ENCODE data around the gene BATF2. TPM values are rescaled to one million over a fixed set of nuclear protein-coding genes. Genes with fewer than 3 reads are reported as not detected.

BATF2 gene
- total and polyA plus RNA-seq, 10 of the 15 experiments (the other 5 are each of a cell fraction or from before 2014, with no cell fraction given): 0.18 to 1.1 (median 0.38) TPM; not detected in 1

GRCh38 chr11:65040847-65041622 is 44.3 kb upstream of the BATF2 start, which contains the start of gene SAC3D1 (continued):
- TF ChIP-seq, protein P1, sequence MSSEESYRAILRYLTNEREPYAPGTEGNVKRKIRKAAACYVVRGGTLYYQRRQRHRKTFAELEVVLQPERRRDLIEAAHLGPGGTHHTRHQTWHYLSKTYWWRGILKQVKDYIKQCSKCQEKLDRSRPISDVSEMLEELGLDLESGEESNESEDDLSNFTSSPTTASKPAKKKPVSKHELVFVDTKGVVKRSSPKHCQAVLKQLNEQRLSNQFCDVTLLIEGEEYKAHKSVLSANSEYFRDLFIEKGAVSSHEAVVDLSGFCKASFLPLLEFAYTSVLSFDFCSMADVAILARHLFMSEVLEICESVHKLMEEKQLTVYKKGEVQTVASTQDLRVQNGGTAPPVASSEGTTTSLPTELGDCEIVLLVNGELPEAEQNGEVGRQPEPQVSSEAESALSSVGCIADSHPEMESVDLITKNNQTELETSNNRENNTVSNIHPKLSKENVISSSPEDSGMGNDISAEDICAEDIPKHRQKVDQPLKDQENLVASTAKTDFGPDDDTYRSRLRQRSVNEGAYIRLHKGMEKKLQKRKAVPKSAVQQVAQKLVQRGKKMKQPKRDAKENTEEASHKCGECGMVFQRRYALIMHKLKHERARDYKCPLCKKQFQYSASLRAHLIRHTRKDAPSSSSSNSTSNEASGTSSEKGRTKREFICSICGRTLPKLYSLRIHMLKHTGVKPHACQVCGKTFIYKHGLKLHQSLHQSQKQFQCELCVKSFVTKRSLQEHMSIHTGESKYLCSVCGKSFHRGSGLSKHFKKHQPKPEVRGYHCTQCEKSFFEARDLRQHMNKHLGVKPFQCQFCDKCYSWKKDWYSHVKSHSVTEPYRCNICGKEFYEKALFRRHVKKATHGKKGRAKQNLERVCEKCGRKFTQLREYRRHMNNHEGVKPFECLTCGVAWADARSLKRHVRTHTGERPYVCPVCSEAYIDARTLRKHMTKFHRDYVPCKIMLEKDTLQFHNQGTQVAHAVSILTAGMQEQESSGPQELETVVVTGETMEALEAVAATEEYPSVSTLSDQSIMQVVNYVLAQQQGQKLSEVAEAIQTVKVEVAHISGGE (CRISPR knock-in tag; IDR thresholded peaks at IDR 0.05): no peak
- TF ChIP-seq RFX5 (IDR thresholded peaks at IDR 0.05; ENCODE audit: low read depth, low read length) (no peak), SRF (IDR thresholded peaks at IDR 0.05; ENCODE audit: low read depth in 2 of 2, low read length in 2 of 2) (no peak), CREM (IDR thresholded peaks at IDR 0.05; ENCODE audit: low read depth) (no peak; the same call in 1 of the 2 replicates), ELK1 (IDR thresholded peaks at IDR 0.05; ENCODE audit: low read depth, low read length) (no peak), SMC3 (IDR thresholded peaks at IDR 0.05; ENCODE audit: borderline replicate concordance, low read length) (no peak), CBX3 (IDR thresholded peaks at IDR 0.05; ENCODE audit: borderline replicate concordance, low read depth) (no peak), POLR2AphosphoS2 (IDR thresholded peaks at IDR 0.05; ENCODE audit: low read depth, low read length) (0 out of 2 replicates have a peak, but pooled peaks have one; percentile 43), HDAC2 (IDR thresholded peaks at IDR 0.05) (no peak), POLR2A (IDR thresholded peaks at IDR 0.05; ENCODE audit: low read depth, low read length) (peak; percentile 71), TAF1 (IDR thresholded peaks at IDR 0.05; ENCODE audit: borderline replicate concordance, low read depth, low read length) (no peak), RCOR1 (conservative IDR thresholded peaks at IDR 0.05; ENCODE audit: low read depth, low read length) (0 out of 2 replicates have a peak, but pooled peaks have one; percentile 65), IRF4 (IDR thresholded peaks at IDR 0.05; ENCODE audit: low read depth, low read length) (no peak), TARDBP (IDR thresholded peaks at IDR 0.05; ENCODE audit: borderline replicate concordance) (no peak)
- TF ChIP-seq, protein P2, sequence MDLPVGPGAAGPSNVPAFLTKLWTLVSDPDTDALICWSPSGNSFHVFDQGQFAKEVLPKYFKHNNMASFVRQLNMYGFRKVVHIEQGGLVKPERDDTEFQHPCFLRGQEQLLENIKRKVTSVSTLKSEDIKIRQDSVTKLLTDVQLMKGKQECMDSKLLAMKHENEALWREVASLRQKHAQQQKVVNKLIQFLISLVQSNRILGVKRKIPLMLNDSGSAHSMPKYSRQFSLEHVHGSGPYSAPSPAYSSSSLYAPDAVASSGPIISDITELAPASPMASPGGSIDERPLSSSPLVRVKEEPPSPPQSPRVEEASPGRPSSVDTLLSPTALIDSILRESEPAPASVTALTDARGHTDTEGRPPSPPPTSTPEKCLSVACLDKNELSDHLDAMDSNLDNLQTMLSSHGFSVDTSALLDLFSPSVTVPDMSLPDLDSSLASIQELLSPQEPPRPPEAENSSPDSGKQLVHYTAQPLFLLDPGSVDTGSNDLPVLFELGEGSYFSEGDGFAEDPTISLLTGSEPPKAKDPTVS (IDR thresholded peaks at IDR 0.05; ENCODE audit: low read depth, low read length): no peak
- TF ChIP-seq, protein P3, sequence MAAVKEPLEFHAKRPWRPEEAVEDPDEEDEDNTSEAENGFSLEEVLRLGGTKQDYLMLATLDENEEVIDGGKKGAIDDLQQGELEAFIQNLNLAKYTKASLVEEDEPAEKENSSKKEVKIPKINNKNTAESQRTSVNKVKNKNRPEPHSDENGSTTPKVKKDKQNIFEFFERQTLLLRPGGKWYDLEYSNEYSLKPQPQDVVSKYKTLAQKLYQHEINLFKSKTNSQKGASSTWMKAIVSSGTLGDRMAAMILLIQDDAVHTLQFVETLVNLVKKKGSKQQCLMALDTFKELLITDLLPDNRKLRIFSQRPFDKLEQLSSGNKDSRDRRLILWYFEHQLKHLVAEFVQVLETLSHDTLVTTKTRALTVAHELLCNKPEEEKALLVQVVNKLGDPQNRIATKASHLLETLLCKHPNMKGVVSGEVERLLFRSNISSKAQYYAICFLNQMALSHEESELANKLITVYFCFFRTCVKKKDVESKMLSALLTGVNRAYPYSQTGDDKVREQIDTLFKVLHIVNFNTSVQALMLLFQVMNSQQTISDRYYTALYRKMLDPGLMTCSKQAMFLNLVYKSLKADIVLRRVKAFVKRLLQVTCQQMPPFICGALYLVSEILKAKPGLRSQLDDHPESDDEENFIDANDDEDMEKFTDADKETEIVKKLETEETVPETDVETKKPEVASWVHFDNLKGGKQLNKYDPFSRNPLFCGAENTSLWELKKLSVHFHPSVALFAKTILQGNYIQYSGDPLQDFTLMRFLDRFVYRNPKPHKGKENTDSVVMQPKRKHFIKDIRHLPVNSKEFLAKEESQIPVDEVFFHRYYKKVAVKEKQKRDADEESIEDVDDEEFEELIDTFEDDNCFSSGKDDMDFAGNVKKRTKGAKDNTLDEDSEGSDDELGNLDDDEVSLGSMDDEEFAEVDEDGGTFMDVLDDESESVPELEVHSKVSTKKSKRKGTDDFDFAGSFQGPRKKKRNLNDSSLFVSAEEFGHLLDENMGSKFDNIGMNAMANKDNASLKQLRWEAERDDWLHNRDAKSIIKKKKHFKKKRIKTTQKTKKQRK (IDR thresholded peaks at IDR 0.05; ENCODE audit: low read depth, low read length): no peak
- TF ChIP-seq, protein P4, sequence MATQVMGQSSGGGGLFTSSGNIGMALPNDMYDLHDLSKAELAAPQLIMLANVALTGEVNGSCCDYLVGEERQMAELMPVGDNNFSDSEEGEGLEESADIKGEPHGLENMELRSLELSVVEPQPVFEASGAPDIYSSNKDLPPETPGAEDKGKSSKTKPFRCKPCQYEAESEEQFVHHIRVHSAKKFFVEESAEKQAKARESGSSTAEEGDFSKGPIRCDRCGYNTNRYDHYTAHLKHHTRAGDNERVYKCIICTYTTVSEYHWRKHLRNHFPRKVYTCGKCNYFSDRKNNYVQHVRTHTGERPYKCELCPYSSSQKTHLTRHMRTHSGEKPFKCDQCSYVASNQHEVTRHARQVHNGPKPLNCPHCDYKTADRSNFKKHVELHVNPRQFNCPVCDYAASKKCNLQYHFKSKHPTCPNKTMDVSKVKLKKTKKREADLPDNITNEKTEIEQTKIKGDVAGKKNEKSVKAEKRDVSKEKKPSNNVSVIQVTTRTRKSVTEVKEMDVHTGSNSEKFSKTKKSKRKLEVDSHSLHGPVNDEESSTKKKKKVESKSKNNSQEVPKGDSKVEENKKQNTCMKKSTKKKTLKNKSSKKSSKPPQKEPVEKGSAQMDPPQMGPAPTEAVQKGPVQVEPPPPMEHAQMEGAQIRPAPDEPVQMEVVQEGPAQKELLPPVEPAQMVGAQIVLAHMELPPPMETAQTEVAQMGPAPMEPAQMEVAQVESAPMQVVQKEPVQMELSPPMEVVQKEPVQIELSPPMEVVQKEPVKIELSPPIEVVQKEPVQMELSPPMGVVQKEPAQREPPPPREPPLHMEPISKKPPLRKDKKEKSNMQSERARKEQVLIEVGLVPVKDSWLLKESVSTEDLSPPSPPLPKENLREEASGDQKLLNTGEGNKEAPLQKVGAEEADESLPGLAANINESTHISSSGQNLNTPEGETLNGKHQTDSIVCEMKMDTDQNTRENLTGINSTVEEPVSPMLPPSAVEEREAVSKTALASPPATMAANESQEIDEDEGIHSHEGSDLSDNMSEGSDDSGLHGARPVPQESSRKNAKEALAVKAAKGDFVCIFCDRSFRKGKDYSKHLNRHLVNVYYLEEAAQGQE (IDR thresholded peaks at IDR 0.05; ENCODE audit: low read depth, low read length): no peak
